HG03354 (cell line): Measurements from ENCODE around the gene ETS2.
"Not testable (repeated sequence)": the region's sequence is repeated elsewhere in the genome, so short reads cannot be mapped to it uniquely, and the experiment has no call there.

Experiments used
- ATAC-seq: cut with Tn5 transposase; IDR thresholded peaks from one replicate; pipeline ENCODE4 v1.9.1; 2021; ENCODE audit warnings: mild to moderate bottlenecking; ENCODE audit not compliant: unreplicated experiment, poor library complexity, severe bottlenecking

ETS2 gene

DNA sequence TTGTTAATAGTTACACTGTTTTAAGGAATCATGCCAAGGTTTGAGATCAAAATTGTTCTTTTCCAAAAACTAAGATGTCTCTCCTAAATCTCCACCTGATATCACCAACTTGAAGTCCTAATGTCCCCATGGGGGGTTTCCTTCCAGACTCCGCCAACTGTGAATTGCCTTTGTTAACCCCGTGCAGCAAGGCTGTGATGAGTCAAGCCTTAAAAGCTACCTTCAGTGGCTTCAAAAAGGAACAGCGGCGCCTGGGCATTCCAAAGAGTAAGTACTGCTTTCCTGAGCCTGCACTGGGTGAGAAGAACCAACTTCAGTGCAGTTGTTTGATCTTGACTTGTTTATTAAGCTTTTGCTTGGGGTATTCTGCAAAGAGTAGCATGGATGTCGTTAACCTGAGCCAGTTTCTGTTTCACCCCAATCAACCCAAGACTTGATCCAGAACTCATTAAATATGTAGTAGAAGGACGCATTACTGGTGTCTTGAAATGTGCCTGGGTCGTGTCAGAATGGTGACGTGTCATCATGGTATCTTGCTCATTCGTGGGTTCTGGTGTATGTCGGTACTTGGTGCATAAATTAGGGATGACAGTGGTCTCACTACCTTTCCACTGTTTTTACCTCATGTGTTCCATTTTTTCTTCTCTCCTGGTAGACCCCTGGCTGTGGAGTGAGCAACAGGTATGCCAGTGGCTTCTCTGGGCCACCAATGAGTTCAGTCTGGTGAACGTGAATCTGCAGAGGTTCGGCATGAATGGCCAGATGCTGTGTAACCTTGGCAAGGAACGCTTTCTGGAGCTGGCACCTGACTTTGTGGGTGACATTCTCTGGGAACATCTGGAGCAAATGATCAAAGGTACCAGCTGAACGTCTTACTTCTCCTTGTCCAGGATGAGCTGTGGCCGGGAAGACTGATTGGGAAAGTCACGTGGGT lies 8.7 kb downstream of the ETS2 start:
- no peak for ATAC-seq

GRCh38 chr21:38815060-38815405 lies 9.3 kb downstream of the ETS2 start:
- ATAC-seq, result no peak

- no peak for ATAC-seq
These were observed 10.8 kb downstream of the ETS2 start for GRCh38 chr21:38816400-38816977.

- ATAC-seq, result no peak
These were observed 11.9 kb downstream of the ETS2 start for GRCh38 chr21:38817371-38818324.

DNA sequence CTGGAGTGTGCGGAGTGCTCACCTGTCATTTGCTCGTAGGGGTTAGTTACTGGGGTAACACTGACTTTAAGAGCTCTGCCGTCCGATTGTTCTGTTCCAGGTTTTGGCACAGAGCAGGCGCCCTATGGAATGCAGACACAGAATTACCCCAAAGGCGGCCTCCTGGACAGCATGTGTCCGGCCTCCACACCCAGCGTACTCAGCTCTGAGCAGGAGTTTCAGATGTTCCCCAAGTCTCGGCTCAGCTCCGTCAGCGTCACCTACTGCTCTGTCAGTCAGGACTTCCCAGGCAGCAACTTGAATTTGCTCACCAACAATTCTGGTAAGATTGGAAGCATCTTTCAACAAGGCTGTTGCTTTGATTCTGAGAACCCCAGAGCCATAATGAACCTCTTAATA lies 12.6 kb downstream of the ETS2 start:
- ATAC-seq, result no peak

- no peak for ATAC-seq
These were observed 13.5 kb downstream of the ETS2 start for GRCh38 chr21:38819051-38819718.

DNA sequence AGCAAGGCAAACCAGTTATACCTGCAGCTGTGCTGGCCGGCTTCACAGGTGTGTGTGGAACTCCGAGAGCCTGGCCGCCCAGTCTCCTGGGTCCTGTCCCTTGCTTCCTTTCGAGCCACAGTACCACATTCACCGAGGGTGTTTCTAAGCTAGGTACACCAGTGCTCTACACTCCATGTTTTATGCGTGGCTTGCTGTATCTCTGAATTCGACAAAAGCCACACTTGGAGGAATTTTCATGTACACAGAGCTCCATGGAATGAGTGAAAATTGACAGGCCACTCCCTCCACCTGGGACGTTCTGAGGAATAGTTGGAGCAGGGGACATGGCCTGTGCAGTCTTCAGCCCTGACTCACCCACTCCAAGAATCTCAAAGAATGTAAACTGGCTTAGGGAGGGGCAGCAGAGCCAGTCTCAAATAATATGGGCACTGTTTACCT lies 14.0 kb downstream of the ETS2 start:
- ATAC-seq, result no peak

DNA sequence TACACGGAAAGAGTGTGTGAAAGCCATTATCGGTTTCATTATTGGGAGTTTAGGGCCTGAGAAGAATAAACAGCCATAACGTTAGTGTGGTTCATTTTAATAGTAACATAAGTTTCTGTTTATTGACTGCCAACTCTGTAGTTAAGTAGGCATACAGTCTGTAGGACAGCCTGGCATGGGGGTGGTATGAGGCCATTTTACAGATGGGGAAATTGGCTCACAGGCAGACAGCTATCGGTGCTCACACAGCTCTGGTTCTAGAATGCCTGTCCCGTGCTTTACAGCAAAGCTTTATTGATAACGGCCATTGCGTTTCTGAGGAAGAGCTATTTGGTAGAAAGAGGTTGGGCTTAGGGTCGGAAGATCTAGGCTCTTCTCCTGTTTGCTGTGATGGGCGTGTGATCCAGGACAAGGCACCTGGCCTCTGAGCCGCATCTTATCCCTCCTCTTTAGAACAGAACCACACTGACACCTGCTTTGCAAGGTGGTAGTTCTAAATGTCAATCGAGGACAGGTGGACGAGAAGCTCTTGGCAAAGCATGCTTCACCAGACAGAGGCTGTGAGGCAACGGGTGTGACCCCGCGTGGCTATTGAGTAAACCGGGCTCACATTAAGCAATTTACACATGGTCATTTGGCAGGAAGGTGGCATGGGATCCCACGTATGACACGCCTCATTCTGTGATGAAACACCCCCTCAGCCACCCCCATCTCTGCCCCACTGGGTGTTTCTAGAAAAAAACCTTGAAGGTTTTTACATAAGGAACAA lies 14.9 kb downstream of the ETS2 start:
- ATAC-seq, result no peak

DNA sequence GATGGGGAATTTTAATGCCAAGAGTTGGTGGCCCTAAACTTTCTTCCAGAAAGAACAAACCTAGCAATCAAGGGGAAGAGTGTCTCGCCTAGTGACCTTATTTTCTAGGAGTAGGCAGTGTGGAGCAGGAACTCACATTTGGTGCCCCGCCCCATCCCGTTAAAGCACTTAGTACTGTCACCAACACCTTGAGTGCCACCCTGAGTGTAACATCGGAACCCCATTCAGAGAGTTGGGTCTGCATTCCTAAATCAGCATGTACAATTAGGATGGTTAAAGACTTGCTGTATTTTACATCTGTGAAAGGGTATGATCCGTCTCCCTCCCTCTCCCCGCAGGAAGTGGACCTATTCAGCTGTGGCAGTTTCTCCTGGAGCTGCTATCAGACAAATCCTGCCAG lies 15.5 kb downstream of the ETS2 start:
- no peak for ATAC-seq

GRCh38 chr21:38821959-38822682 lies 16.4 kb downstream of the ETS2 start:
- ATAC-seq, result no peak

GRCh38 chr21:38822778-38823238 lies 17.1 kb downstream of the ETS2 start:
- ATAC-seq, result no peak

DNA sequence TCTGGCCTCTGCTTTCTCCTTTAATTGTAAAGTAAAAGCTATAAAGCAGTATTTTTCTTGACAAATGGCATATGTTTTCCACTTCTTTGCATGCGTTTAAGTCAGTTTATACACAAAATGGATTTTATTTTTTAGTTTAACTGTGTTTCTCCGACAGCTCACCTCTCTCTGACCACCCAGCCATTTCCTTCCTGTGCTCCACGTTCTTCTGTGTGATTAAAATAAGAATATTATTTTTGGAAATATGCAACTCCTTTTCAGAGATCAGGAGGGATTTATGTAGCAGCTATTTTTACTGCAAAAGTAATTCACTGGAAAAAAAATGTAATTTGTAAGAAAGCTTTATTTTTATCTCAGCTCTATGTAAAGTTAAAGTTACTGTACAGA lies 18.0 kb downstream of the ETS2 start:
- ATAC-seq, result no peak

DNA sequence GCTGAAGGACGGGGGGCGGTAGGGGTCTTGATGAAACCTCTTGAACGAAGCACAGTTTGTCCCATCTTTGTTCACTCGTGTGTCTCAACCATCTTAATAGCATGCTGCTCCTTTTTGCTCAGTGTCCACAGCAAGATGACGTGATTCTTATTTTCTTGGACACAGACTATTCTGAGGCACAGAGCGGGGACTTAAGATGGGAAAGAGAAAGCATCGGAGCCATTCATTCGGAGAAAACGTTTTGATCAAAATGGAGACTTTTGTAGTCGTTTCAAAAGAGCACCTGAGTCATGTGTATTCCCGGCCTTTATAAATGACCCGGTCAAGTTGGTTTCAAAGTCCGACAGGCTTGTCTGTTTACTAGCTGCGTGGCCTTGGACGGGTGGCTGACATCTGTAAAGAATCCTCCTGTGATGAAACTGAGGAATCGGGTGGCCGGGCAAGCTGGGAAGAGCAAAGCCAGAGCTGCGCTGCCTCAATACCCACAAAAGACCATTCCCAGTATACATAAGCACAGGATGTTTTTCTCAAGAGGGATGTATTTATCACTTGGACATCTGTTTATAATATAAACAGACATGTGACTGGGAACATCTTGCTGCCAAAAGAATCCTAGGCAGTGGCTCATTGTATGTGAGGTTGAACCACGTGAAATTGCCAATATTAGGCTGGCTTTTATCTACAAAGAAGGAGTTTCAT lies 18.5 kb downstream of the ETS2 start:
- no peak for ATAC-seq

DNA sequence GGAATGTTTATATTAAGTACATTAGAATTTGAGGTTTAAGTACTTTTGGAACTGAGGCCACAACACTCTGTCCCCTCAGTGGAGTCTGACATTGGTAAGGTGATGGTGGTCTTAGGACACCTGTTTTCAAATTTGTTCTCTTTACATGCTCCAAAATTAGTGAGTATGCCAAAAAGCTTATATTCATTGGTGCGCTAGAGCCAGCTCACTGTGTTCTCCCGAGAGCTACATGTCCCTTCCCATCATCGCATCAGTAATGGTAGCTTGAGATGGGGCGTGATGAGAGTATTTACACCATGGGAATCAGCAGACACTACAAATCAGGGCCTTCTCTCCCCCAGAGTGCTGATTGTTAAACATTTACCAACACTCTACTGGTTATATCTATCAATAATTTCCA lies 19.5 kb downstream of the ETS2 start:
- ATAC-seq, result no peak

DNA sequence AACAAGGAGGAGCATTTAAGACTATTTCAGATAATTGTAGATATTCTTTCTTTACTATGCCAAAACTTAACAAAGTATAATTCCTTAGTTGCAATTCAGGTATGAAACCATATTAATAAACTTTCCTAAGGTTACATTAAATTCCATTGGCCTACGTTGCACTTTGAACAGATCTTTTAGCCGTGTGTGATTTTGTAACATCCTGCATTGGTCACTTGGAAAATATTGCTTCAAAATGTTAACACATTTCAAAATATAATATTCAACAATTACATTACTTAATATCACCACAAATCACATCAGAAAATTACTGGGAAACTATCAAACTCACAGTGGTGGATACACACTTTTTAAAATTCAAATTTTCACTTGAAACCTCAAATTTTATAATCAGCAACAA lies 20.2 kb downstream of the ETS2 start:
- ATAC-seq, result no peak

GRCh38 chr21:38828111-38828510 lies 22.4 kb downstream of the ETS2 start:
- not testable (repeated sequence) for ATAC-seq

- peak; percentile 88 for ATAC-seq
These were observed 25.2 kb downstream of the ETS2 start for GRCh38 chr21:38830671-38831525.
